RWPE2 (cell line): ENCODE results near the gene ASB18.

Source experiments
- ATAC-seq: fragments of 200-7000 bp; cut with Tn5 transposase; 3 replicates; pipeline ENCODE4 v1.9.1; 2021; ENCODE audit warnings: low read depth
- DNase-seq: peaks from one replicate; pipeline ENCODE4 v3.0.0-alpha.2; 2020; ENCODE audit warnings: low spot score
- H3K27ac ChIP-seq: fragments of 450-650 bp; 2 replicates; pipeline ENCODE4 v1.5.1; 2017; ENCODE audit warnings: mild to moderate bottlenecking; ENCODE audit not compliant: poor library complexity, severe bottlenecking
- H3K27me3 ChIP-seq: fragments of 250-450 bp; sonication (Bioruptor Pico); 2 replicates; pipeline ENCODE4 v1.5.1; 2021; ENCODE audit warnings: mild to moderate bottlenecking, moderate library complexity; ENCODE audit not compliant: insufficient read depth, poor library complexity, severe bottlenecking
- H3K36me3 ChIP-seq: fragments of 250-450 bp; sonication (Bioruptor Pico); 2 replicates; pipeline ENCODE4 v1.5.1; 2020; ENCODE audit warnings: low read depth, mild to moderate bottlenecking, moderate library complexity
- H3K4me1 ChIP-seq: fragments of 250-450 bp; sonication (Bioruptor Pico); 2 replicates; pipeline ENCODE4 v1.5.1; 2021; ENCODE audit warnings: mild to moderate bottlenecking, moderate library complexity; ENCODE audit not compliant: insufficient read depth, poor library complexity, severe bottlenecking
- H3K4me3 ChIP-seq: fragments of 250-450 bp; sonication (Bioruptor Pico); 2 replicates; pipeline ENCODE4 v1.5.1; 2021; ENCODE audit warnings: mild to moderate bottlenecking, moderate library complexity; ENCODE audit not compliant: severe bottlenecking
- H3K9me3 ChIP-seq: fragments of 250-450 bp; sonication (Bioruptor Pico); 2 replicates; pipeline ENCODE4 v1.5.1; 2021; ENCODE audit warnings: mild to moderate bottlenecking, moderate library complexity; ENCODE audit not compliant: severe bottlenecking
- TF ChIP-seq, protein P1 (sequence below): fragments of 450-650 bp; IDR thresholded peaks from one replicate; pipeline ENCODE4 v1.5.1; 2017; ENCODE audit warnings: mild to moderate bottlenecking, moderate library complexity; ENCODE audit not compliant: poor library complexity, severe bottlenecking

ASB18 gene

GRCh38 chr2:236236559-236237452 lies 27.4 kb downstream of the ASB18 start:
- no peaks in the 10 kb centered on the region for H3K36me3 ChIP-seq
- no peak overlapping the region for H3K4me3 ChIP-seq
- H3K27ac ChIP-seq = no peak overlapping the region
- peaks cover 6% of the 10 kb centered on the region for H3K9me3 ChIP-seq
- DNase-seq (no peak), ATAC-seq (no peak)
- H3K27me3 ChIP-seq = peaks cover 78% of the 10 kb centered on the region
- TF ChIP-seq, protein P1, sequence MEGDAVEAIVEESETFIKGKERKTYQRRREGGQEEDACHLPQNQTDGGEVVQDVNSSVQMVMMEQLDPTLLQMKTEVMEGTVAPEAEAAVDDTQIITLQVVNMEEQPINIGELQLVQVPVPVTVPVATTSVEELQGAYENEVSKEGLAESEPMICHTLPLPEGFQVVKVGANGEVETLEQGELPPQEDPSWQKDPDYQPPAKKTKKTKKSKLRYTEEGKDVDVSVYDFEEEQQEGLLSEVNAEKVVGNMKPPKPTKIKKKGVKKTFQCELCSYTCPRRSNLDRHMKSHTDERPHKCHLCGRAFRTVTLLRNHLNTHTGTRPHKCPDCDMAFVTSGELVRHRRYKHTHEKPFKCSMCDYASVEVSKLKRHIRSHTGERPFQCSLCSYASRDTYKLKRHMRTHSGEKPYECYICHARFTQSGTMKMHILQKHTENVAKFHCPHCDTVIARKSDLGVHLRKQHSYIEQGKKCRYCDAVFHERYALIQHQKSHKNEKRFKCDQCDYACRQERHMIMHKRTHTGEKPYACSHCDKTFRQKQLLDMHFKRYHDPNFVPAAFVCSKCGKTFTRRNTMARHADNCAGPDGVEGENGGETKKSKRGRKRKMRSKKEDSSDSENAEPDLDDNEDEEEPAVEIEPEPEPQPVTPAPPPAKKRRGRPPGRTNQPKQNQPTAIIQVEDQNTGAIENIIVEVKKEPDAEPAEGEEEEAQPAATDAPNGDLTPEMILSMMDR = no peak
- H3K4me1 ChIP-seq = no peaks in the 10 kb centered on the region

DNA sequence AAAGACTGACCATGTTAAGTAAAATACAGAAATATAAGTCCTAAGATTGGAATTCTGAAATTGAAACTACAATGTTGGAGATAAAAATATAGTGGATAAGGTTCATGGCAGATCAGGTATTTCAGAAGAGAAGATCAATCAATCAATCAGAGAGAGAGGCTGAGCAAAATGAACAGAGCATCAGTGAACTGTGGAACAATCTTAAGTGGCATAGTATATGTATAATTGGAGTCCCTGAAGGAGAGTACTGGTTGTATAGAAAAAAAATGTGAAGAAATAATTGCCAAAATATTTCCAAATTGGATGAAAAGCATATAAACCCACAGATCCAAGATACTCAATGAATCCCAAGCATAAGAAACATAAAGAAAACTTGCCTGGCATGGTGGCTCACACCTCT lies 35.0 kb downstream of the ASB18 start:
- H3K4me1 ChIP-seq = no peaks in the 10 kb centered on the region
- peaks cover 8% of the 10 kb centered on the region for H3K9me3 ChIP-seq
- ATAC-seq = no peak
- H3K36me3 ChIP-seq = no peaks in the 10 kb centered on the region
- H3K4me3 ChIP-seq = no peak overlapping the region
- TF ChIP-seq, protein P1 = no peak
- no peak overlapping the region for H3K27ac ChIP-seq
- no peak for DNase-seq
- peaks cover 6% of the 10 kb centered on the region for H3K27me3 ChIP-seq

DNA sequence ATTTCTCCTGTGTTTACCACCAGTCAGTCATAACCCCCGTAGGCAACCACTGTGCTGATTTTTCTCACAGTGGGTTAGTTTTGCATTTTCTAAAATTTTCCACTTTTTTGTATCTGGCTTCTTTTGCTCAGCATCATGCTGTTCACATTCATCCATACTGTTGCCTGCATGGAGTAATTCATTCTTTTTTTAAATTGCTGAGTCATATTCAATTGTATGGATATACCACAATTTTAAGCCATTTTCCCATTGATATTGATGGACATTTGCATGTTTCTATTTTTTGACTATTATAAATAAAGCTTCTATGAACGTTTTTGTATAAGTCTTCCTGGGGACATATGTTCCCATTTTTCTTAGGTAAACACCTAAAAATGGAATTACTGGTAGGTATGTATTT lies 40.5 kb downstream of the ASB18 start:
- TF ChIP-seq, protein P1 = no peak
- Histone ChIP-seq H3K27ac (no peak overlapping the region), H3K36me3 (no peaks in the 10 kb centered on the region), H3K9me3 (no peaks in the 10 kb centered on the region), H3K4me1 (no peaks in the 10 kb centered on the region), H3K4me3 (no peak overlapping the region), H3K27me3 (no peaks in the 10 kb centered on the region)
- no peak for ATAC-seq
- DNase-seq = no peak

DNA sequence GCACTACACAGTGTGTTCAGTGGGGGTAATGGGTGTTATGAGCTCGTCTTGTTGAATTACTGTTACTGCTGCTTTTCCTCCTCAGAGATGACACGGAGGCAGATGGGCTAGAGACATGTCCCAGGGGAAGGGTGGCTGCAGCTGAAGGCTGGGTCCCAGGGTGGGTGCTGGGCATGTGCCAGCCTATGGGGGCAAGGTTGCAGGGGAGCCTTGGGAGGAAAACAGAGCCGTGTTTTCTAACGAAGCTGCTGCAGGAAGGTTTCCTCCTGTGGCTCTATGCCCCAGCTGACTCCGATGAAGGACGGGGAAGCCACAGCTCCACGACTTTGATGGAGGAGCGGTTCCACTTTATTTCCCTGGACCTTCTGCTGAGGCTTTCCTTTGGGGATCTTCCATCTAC lies 42.4 kb downstream of the ASB18 start:
- Histone ChIP-seq H3K27me3 (no peaks in the 10 kb centered on the region), H3K9me3 (no peaks in the 10 kb centered on the region), H3K4me1 (no peaks in the 10 kb centered on the region), H3K27ac (no peak overlapping the region), H3K36me3 (no peaks in the 10 kb centered on the region), H3K4me3 (no peak overlapping the region)
- DNase-seq (no peak), ATAC-seq (no peak)
- TF ChIP-seq, protein P1 = no peak

DNA sequence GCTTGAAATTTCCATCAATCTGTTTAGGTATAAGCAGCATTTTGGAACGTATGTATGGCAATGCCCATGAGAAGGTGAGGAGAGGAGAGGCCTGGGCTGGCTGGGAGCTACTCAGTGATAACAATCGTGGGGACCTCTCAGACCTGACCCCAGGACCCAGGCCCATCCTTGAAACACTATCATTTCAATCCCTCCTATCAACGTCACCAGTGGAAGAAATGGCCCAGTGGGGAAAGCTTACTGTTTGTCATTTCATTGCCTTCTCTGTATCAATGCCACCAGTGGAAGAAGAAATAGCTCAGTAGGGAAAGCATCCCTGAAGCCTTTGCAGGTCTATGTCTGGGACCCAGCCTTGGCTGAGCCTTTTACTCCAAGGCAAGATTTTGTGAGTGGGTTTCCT lies 44.8 kb downstream of the ASB18 start:
- TF ChIP-seq, protein P1 = no peak
- DNase-seq (no peak), ATAC-seq (no peak)
- Histone ChIP-seq H3K27ac (no peak overlapping the region), H3K27me3 (no peaks in the 10 kb centered on the region), H3K36me3 (no peaks in the 10 kb centered on the region), H3K9me3 (no peaks in the 10 kb centered on the region), H3K4me3 (no peak overlapping the region), H3K4me1 (no peaks in the 10 kb centered on the region)
